CD8-positive, alpha-beta memory T cell (primary cell): ENCODE measurements around the gene TCF21. TPM values are rescaled to one million over a fixed set of nuclear protein-coding genes. Genes with fewer than 3 reads are reported as not detected.

ENCODE experiments used
- CTCF ChIA-PET: fragments of 350-600 bp; sonication (Branson Sonifier 250); formaldehyde crosslinking; loops from one replicate; lab custom pipeline; 2021; ENCODE audit warnings: antibody characterized with exemption; lab: Charles Lee
- POLR2A ChIA-PET: fragments of 350-600 bp; sonication (Branson Sonifier 250); formaldehyde crosslinking; loops from one replicate; lab custom pipeline; 2021; ENCODE audit warnings: antibody characterized with exemption; lab: Charles Lee
- DNase-seq, 5 donors: peaks; one replicate each; pipeline versions ENCODE4 v3.0.0 to v3.0.0-alpha.2; 2020 to 2022; ENCODE audit warnings: mixed read lengths in 1 of 5
- H3K27ac ChIP-seq: one replicate; pipeline ENCODE4 v1.7.0; 2013; ENCODE audit warnings: low read depth, mild to moderate bottlenecking, low read length, moderate library complexity
- H3K27me3 ChIP-seq: 2 replicates; pipeline ENCODE4 v1.7.0; 2013; ENCODE audit warnings: low read length, mild to moderate bottlenecking; ENCODE audit not compliant: insufficient read depth, poor library complexity, severe bottlenecking
- H3K36me3 ChIP-seq: 2 replicates; pipeline ENCODE4 v1.7.0; 2013; ENCODE audit warnings: mild to moderate bottlenecking, low read length, moderate library complexity; ENCODE audit not compliant: insufficient read depth
- H3K4me1 ChIP-seq: 2 replicates; pipeline ENCODE4 v1.7.0; 2013; ENCODE audit warnings: mild to moderate bottlenecking, low read length, moderate library complexity; ENCODE audit not compliant: insufficient read depth
- H3K4me3 ChIP-seq: 2 replicates; pipeline ENCODE4 v1.7.0; 2013; ENCODE audit warnings: mild to moderate bottlenecking, low read length
- H3K9me3 ChIP-seq: 2 replicates; pipeline ENCODE4 v1.7.0; 2013; ENCODE audit warnings: mild to moderate bottlenecking, low read length
- H3K27ac Mint-ChIP-seq, 8 donors: one replicate each; pipeline ENCODE4 v1.8.0; 2020 to 2021; ENCODE audit warnings: mixed read lengths in 8 of 8, mild to moderate bottlenecking in 6 of 8, inconsistent platforms in 3 of 8, moderate library complexity in 3 of 8
- H3K27me3 Mint-ChIP-seq, 2 donors: one replicate each; pipeline ENCODE4 v1.8.0; 2020 to 2021; ENCODE audit warnings: mixed read lengths in 2 of 2, mild to moderate bottlenecking in 1 of 2, moderate library complexity in 1 of 2
- H3K36me3 Mint-ChIP-seq, 3 donors: one replicate each; pipeline ENCODE4 v1.8.0; 2020 to 2021; ENCODE audit warnings: mixed read lengths in 3 of 3, inconsistent platforms in 1 of 3, mild to moderate bottlenecking in 1 of 3
- H3K4me1 Mint-ChIP-seq, 3 donors: one replicate each; pipeline ENCODE4 v1.8.0; 2020 to 2021; ENCODE audit warnings: mixed read lengths in 3 of 3, inconsistent platforms in 1 of 3, mild to moderate bottlenecking in 1 of 3
- H3K4me3 Mint-ChIP-seq, 7 donors: one replicate each; pipeline ENCODE4 v1.8.0; 2020 to 2021; ENCODE audit warnings: mixed read lengths in 7 of 7, mild to moderate bottlenecking in 6 of 7, moderate library complexity in 4 of 7, inconsistent platforms in 2 of 7
- H3K9me3 Mint-ChIP-seq, 5 donors: one replicate each; pipeline ENCODE4 v1.8.0; 2020 to 2022; ENCODE audit warnings: mixed read lengths in 5 of 5, mild to moderate bottlenecking in 3 of 5, moderate library complexity in 2 of 5, inconsistent platforms in 1 of 5
- polyA plus RNA-seq: library from polyadenylated mRNA; unstranded; fragments of 300-500 nt; fragmentation: Illumina TruSeq; gene quantifications from one replicate; pipeline ENCODE4 v1.2.3, GENCODE V29; 2021
- total RNA-seq, 2 experiments: library from RNA; stranded (reverse); gene quantifications; one replicate each; pipeline ENCODE4 v1.2.3, GENCODE V29; 2021

TCF21 gene
- total and polyA plus RNA-seq, 3 experiments from 2014 or later, result not detected

DNA sequence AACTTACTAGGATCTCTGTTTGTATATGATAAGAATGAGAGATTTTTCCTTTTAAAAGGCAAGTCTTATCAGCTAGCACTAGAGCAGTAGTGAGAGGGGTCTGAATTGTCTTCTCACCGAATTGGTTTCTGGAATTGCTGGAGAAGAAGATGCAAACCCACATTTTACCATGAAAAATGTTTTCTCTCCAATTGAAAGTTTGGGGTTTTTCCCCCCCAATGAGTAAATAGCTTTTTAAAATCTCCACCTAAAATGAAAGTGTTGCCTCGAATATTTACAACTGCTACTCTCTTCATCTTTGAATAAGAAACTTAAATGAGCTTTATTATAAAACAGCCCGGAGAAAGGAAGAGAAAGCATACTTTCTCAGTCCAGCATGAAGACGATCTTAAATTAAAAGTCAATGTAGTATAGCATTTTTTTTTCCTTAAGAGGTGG lies 1.8 kb downstream of the TCF21 start:
- POLR2A ChIA-PET, result no interaction called here
- Mint-ChIP-seq H3K4me3 (peak overlapping the region; percentile 44 to 81 (median 75)), H3K27me3 (peaks cover 69 to 94% of the 10 kb centered on the region in 2 donors), H3K36me3 (no peaks in the 10 kb centered on the region), H3K27ac (no peak overlapping the region), H3K9me3 (no peaks in the 10 kb centered on the region), H3K4me1 (peaks cover 30 to 54% (median 34%) of the 10 kb centered on the region in 3 donors)
- DNase-seq, result no peak
- Histone ChIP-seq H3K9me3 (no peaks in the 10 kb centered on the region), H3K4me3 (peak overlapping the region; percentile 58), H3K27ac (no peak overlapping the region), H3K27me3 (peaks cover 55% of the 10 kb centered on the region), H3K36me3 (no peaks in the 10 kb centered on the region), H3K4me1 (peaks cover 21% of the 10 kb centered on the region)
- CTCF ChIA-PET, result interaction anchor here (1.3 kb wide), 1 partner anchor 11 kb away, joined by 3 read pairs; no protein-coding TSS in a partner anchor

DNA sequence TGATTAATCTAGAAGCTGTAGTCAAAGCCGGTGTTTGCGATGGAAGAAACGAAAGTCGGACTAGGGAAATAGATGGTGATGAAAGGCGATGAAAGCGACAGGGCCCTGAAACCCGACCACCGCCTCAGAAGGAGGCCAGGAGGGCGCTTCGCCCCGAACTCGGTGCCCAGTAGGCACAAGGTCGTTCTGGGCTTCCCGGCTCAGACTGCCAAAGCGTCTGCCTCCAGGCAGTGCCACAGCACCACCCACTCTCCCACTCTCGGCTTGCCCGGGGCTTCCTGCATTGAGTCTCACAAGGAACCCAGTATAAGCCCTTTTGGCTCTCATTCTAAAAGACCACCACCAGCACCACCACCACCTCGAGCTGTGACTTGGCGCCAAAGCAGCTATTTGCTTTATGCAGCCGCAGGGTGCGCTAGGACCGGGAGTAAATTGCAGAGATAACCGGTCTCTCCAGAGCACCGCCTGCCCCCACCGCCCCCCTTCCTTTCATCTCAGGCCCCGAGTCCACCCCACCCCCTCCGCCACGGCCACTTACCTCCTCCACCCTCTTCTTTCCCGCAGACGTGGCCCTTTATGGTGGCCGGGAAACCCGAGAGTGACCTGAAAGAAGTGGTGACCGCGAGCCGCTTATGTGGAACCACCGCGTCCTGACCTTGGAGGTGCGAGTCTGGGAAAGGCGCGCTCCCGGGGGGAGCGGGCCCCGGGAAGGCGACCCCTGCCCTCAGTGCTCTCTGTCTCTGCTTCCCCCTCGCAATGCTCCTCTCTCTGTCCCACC lies 2.4 kb downstream of the TCF21 start:
- no peak for DNase-seq
- peaks cover 21% of the 10 kb centered on the region for H3K4me1 ChIP-seq
- H3K27ac ChIP-seq, result no peak overlapping the region
- peaks cover 70 to 92% of the 10 kb centered on the region in 2 donors for H3K27me3 Mint-ChIP-seq
- no peaks in the 10 kb centered on the region for H3K36me3 ChIP-seq
- H3K4me1 Mint-ChIP-seq, result peaks cover 30 to 54% (median 34%) of the 10 kb centered on the region in 3 donors
- no peaks in the 10 kb centered on the region for H3K9me3 Mint-ChIP-seq
- H3K27ac Mint-ChIP-seq, result peak overlapping the region in 2 of 8 donors; percentile 7 to 22
- no peaks in the 10 kb centered on the region for H3K9me3 ChIP-seq
- no peaks in the 10 kb centered on the region for H3K36me3 Mint-ChIP-seq
- H3K4me3 Mint-ChIP-seq, result peak overlapping the region; percentile 44 to 81 (median 75)
- H3K4me3 ChIP-seq, result peak overlapping the region; percentile 58
- H3K27me3 ChIP-seq, result peaks cover 55% of the 10 kb centered on the region
- ChIA-PET POLR2A (no interaction called here), CTCF (interaction anchor here (1.3 kb wide), 1 partner anchor 10 kb away, joined by 3 read pairs; no protein-coding TSS in a partner anchor)

DNA sequence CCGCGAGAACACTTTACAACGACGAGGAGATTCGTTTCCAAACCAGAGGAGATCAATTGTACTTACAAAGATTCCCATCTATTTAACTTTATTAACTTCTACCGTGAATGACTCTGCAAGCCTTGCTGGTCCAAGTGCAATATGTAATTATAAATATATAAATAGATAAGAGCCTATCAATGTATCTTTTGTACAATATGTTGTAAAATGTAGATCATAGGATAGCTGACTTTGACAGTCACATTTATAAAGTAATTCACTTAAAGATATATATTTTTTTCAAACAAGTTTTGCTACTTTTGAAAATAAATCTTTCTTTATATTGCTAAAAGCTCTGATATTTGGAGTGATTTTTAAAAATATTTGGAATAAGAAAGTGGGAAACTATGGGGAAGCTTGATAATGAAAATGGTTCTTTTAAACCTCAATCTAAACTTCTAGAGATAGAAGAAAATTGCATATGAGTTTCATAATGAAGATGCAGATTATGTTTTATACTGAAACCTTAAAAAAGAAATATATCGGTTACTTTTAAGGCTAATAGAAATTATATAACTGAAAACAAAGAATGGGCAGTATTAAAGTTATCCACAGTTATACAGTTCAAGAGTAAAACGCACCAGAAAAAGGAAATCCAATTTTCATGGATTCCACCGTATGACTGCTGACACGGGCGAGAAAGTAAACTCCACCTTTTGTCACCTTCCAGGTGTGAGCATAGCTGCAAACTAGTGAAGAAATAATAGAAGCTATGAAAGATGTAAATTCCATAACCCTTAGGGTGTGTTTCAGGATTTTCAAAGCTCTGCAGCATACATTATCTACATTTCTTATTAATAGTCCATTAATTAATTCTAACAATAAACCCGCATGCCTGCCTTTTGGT lies 3.3 kb downstream of the TCF21 start:
- Histone ChIP-seq H3K36me3 (no peaks in the 10 kb centered on the region), H3K4me3 (no peak overlapping the region), H3K27me3 (peaks cover 55% of the 10 kb centered on the region), H3K9me3 (no peaks in the 10 kb centered on the region), H3K4me1 (peaks cover 21% of the 10 kb centered on the region), H3K27ac (no peak overlapping the region)
- peak overlapping the region; percentile 26 to 81 (median 52) for H3K4me3 Mint-ChIP-seq
- DNase-seq, result no peak
- POLR2A ChIA-PET, result no interaction called here
- H3K27me3 Mint-ChIP-seq, result peaks cover 69 to 91% of the 10 kb centered on the region in 2 donors
- no peaks in the 10 kb centered on the region for H3K9me3 Mint-ChIP-seq
- H3K4me1 Mint-ChIP-seq, result peaks cover 30 to 54% (median 34%) of the 10 kb centered on the region in 3 donors
- H3K36me3 Mint-ChIP-seq, result no peaks in the 10 kb centered on the region
- H3K27ac Mint-ChIP-seq, result peak overlapping the region in 1 of 8 donors; percentile 22
- CTCF ChIA-PET, result interaction anchor here (0.9 to 1.3 kb wide), 2 partner anchors 10 to 32 kb away, joined by 3 read pairs; no protein-coding TSS in a partner anchor

- Mint-ChIP-seq H3K4me1 (peaks cover 30 to 54% (median 34%) of the 10 kb centered on the region in 3 donors), H3K9me3 (no peaks in the 10 kb centered on the region), H3K27ac (no peak overlapping the region), H3K36me3 (no peaks in the 10 kb centered on the region), H3K4me3 (peak overlapping the region in 4 of 7 donors; percentile 23 to 84 (median 48)), H3K27me3 (peaks cover 67 to 89% of the 10 kb centered on the region in 2 donors)
- CTCF ChIA-PET, result interaction anchor here (0.9 kb wide), 1 partner anchor 31 kb away, joined by 3 read pairs; no protein-coding TSS in a partner anchor
- H3K4me1 ChIP-seq, result peaks cover 21% of the 10 kb centered on the region
- DNase-seq, result no peak
- no peaks in the 10 kb centered on the region for H3K9me3 ChIP-seq
- H3K36me3 ChIP-seq, result no peaks in the 10 kb centered on the region
- POLR2A ChIA-PET, result no interaction called here
- peaks cover 48% of the 10 kb centered on the region for H3K27me3 ChIP-seq
- no peak overlapping the region for H3K27ac ChIP-seq
- H3K4me3 ChIP-seq, result no peak overlapping the region
Observed at GRCh38 chr6:133892813-133893691, 4.1 kb downstream of the TCF21 start.

DNA sequence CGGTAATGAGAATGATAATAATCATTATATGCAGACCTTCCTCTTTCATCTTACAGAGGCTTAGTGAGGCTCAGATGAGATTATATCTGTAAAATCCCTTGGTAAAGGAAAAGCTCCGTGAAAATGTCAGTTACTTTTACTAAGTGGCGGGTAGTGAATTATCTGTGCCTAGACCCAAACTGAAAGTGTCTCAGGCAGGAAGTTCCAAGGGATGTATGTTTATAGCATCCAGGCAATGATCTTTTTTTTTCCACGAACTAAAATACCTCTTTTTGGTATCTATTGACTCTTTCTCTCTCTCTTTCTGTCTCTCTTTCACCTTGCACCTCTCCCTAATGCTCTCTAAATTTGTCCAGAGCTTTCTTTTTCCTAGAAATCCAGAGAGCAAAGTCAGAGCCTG lies 5.0 kb downstream of the TCF21 start:
- CTCF ChIA-PET, result no interaction called here
- Mint-ChIP-seq H3K27me3 (peaks cover 63 to 89% of the 10 kb centered on the region in 2 donors), H3K4me3 (no peak overlapping the region), H3K4me1 (peaks cover 26 to 47% (median 34%) of the 10 kb centered on the region in 3 donors), H3K36me3 (no peaks in the 10 kb centered on the region), H3K9me3 (no peaks in the 10 kb centered on the region), H3K27ac (no peak overlapping the region)
- peaks cover 21% of the 10 kb centered on the region for H3K4me1 ChIP-seq
- H3K4me3 ChIP-seq, result no peak overlapping the region
- DNase-seq, result no peak
- H3K27ac ChIP-seq, result no peak overlapping the region
- H3K27me3 ChIP-seq, result peaks cover 48% of the 10 kb centered on the region
- no peaks in the 10 kb centered on the region for H3K9me3 ChIP-seq
- no peaks in the 10 kb centered on the region for H3K36me3 ChIP-seq
- POLR2A ChIA-PET, result no interaction called here

- Mint-ChIP-seq H3K9me3 (no peaks in the 10 kb centered on the region), H3K4me1 (peaks cover 25 to 44% (median 34%) of the 10 kb centered on the region in 3 donors), H3K27me3 (peaks cover 59 to 85% of the 10 kb centered on the region in 2 donors), H3K4me3 (no peak overlapping the region), H3K27ac (peak overlapping the region in 1 of 8 donors; percentile 7), H3K36me3 (no peaks in the 10 kb centered on the region)
- ChIA-PET POLR2A (no interaction called here), CTCF (no interaction called here)
- H3K27ac ChIP-seq, result no peak overlapping the region
- peaks cover 21% of the 10 kb centered on the region for H3K4me1 ChIP-seq
- no peaks in the 10 kb centered on the region for H3K36me3 ChIP-seq
- DNase-seq, result no peak
- H3K27me3 ChIP-seq, result peaks cover 48% of the 10 kb centered on the region
- no peaks in the 10 kb centered on the region for H3K9me3 ChIP-seq
- H3K4me3 ChIP-seq, result no peak overlapping the region
Observed at GRCh38 chr6:133894369-133894768, 5.5 kb downstream of the TCF21 start.

GRCh38 chr6:133894795-133895358 lies 6.0 kb downstream of the TCF21 start:
- Mint-ChIP-seq H3K27ac (no peak overlapping the region), H3K27me3 (peaks cover 58 to 82% of the 10 kb centered on the region in 2 donors), H3K36me3 (no peaks in the 10 kb centered on the region), H3K4me3 (no peak overlapping the region), H3K4me1 (peaks cover 24 to 40% (median 33%) of the 10 kb centered on the region in 3 donors), H3K9me3 (no peaks in the 10 kb centered on the region)
- POLR2A ChIA-PET, result no interaction called here
- Histone ChIP-seq H3K4me3 (no peak overlapping the region), H3K27ac (no peak overlapping the region), H3K36me3 (no peaks in the 10 kb centered on the region), H3K9me3 (no peaks in the 10 kb centered on the region), H3K4me1 (peaks cover 17% of the 10 kb centered on the region), H3K27me3 (peaks cover 43% of the 10 kb centered on the region)
- CTCF ChIA-PET, result no interaction called here
- no peak for DNase-seq
